Melanocyte of skin (primary cell): Measurements from ENCODE around the gene TUBA4B. TPM values are rescaled to one million over a fixed set of nuclear protein-coding genes. Genes with fewer than 3 reads are reported as not detected.

Experiments used
- small RNA-seq, 2 donors: library from RNA; depleted of rRNA; stranded (forward); fragments of <200 nt; gene quantifications; one replicate each; pipeline ENCODE3, GENCODE V24; 2012
- total RNA-seq, 2 donors: library from RNA; depleted of rRNA; stranded (reverse); fragments of >200 nt; gene quantifications; 2 replicates each; pipeline ENCODE4 v1.2.3, GENCODE V29; 2012

Gene TUBA4B
- total RNA-seq: not detected

GRCh38 chr2:219252900-219253752, at the start of gene TUBA4B:
TUBA4B (plus strand) TSS chr2:219253243; CDS start chr2:219253408, 165 bp downstream.

GRCh38 chr2:219206328-219207133, 46.5 kb upstream of the TUBA4B start, which contains the start of gene ZFAND2B:
ZFAND2B (plus strand) TSS chr2:219206782; CDS start chr2:219206988, 206 bp downstream.

GRCh38 chr2:219218732-219219701, 34.0 kb upstream of the TUBA4B start, which contains the start of gene ABCB6:
ABCB6 (minus strand) TSS chr2:219218958; CDS start chr2:219218673, 285 bp downstream.

GRCh38 chr2:219229305-219230058, 23.6 kb upstream of the TUBA4B start, which contains the start of the genes ANKZF1 and ATG9A:
ANKZF1 (plus strand) TSS chr2:219229806; CDS start chr2:219230258, 452 bp downstream.
ATG9A (minus strand) TSS chr2:219229636; CDS start chr2:219228024, 1,612 bp downstream.

GRCh38 chr2:219245148-219245898, 7.7 kb upstream of the TUBA4B start, which contains the start of the genes GLB1L and STK16:
GLB1L (minus strand) TSS chr2:219245444; CDS start chr2:219243573, 1,871 bp downstream.
STK16 (plus strand) TSS chr2:219245479; CDS start chr2:219246000, 521 bp downstream.

GRCh38 chr2:219253753-219254589, 928 bp downstream of the TUBA4B start, which contains the start of gene TUBA4A:
TUBA4A (minus strand) TSS chr2:219253918; CDS start chr2:219253858, 60 bp downstream.

GRCh38 chr2:219279151-219279915, 26.3 kb downstream of the TUBA4B start, which contains the start of gene DNAJB2:
DNAJB2 (plus strand) TSS chr2:219279366; CDS start chr2:219279834, 468 bp downstream.

GRCh38 chr2:219309278-219309677, 56.2 kb downstream of the TUBA4B start, which contains the start of gene PTPRN:
PTPRN (minus strand) TSS chr2:219309401; CDS start chr2:219309332, 69 bp downstream.

Small RNAs within 50 kb of the gene (small RNA-seq; reads per million reads assigned to genes)
- 0 to 0.13 reads per million in 2 donors for gene MIR153-1

Other genes with a start within 250 kb of the TUBA4B start
- under 1 TPM in 1 of 2 donors, not detected in 1; 0.34 TPM for gene CFAP65, start 211.7 kb upstream of the TUBA4B start, total RNA-seq
- under 1 TPM in 1 of 2 donors, not detected in 1; 0.34 TPM for gene IHH, start 192.3 kb upstream of the TUBA4B start, total RNA-seq
- gene NHEJ1, start 92.4 kb upstream of the TUBA4B start, total RNA-seq: 10 to 100 TPM; 26.8 to 29.6 TPM
- gene SLC23A3, start 83.2 kb upstream of the TUBA4B start, total RNA-seq: 1 to 10 TPM in 1 of 2 donors, under 1 TPM in 1; 1.00 to 1.4 TPM
- gene CNPPD1, start 76.3 kb upstream of the TUBA4B start, total RNA-seq: 10 to 100 TPM; 26.6 to 27.9 TPM
- 10 to 100 TPM; 64.6 to 99.8 TPM for gene RETREG2, start 75.0 kb upstream of the TUBA4B start, total RNA-seq
- 10 to 100 TPM; 13.7 to 24.8 TPM for gene ZFAND2B, start 46.5 kb upstream of the TUBA4B start, total RNA-seq
- gene ABCB6, start 34.3 kb upstream of the TUBA4B start, total RNA-seq: 10 to 100 TPM; 44.7 to 90.9 TPM
- 10 to 100 TPM; 54.7 to 63.6 TPM for gene ATG9A, start 23.6 kb upstream of the TUBA4B start, total RNA-seq
- gene ANKZF1, start 23.4 kb upstream of the TUBA4B start, total RNA-seq: 10 to 100 TPM; 12.7 to 22.0 TPM
- 10 to 100 TPM; 16.0 to 16.2 TPM for gene GLB1L, start 7.8 kb upstream of the TUBA4B start, total RNA-seq
- gene STK16, start 7.8 kb upstream of the TUBA4B start, total RNA-seq: 10 to 100 TPM; 23.3 to 36.5 TPM
- 1 to 10 TPM; 2.1 to 3.0 TPM for gene TUBA4A, start 675 bp downstream of the TUBA4B start, total RNA-seq
- gene DNAJB2, start 26.1 kb downstream of the TUBA4B start, total RNA-seq: 10 to 100 TPM; 25.3 to 37.9 TPM
- 1 to 10 TPM in 1 of 2 donors, under 1 TPM in 1; 0.33 to 1.0 TPM for gene PTPRN, start 56.2 kb downstream of the TUBA4B start, total RNA-seq
- not detected for gene RESP18, start 79.5 kb downstream of the TUBA4B start, total RNA-seq
- gene DNPEP, start 134.7 kb downstream of the TUBA4B start, total RNA-seq: 10 to 100 TPM; 70.2 to 72.6 TPM
- not detected for gene DES, start 165.1 kb downstream of the TUBA4B start, total RNA-seq
- under 1 TPM; under 0.01 to 0.33 TPM for gene SPEG, start 181.6 kb downstream of the TUBA4B start, total RNA-seq
- 10 to 100 TPM; 36.8 to 58.3 TPM for gene GMPPA, start 245.6 kb downstream of the TUBA4B start, total RNA-seq